SK-N-DZ (cell line): ENCODE measurements around the gene DES.

ENCODE experiments used
- DNase-seq: peaks from one replicate; pipeline ENCODE4 v3.0.0-alpha.2; 2015; ENCODE audit warnings: low spot score

DES gene

DNA sequence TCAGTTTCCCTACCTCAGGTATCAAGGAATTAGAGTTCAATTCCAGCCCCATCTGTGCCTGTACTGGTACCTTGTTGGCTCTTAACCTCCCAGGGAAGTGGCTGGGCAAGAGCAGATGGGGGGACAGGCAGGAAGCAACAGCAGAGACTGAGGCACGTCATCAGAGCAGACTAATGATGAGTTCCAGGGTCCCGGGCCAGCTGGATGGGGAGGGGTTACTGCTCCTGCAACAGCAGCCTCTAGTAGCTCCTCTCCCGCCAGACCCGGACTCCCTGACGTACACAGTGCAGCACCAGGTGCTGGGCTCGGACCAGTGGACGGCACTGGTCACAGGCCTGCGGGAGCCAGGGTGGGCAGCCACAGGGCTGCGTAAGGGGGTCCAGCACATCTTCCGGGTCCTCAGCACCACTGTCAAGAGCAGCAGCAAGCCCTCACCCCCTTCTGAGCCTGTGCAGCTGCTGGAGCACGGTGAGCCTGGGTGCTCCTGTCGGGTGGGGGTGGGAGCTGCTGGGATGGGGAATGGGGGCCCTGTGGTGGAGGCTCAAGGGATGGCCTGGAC is 54.5 kb downstream of the DES start:
- DNase-seq = peak; percentile 82

DNA sequence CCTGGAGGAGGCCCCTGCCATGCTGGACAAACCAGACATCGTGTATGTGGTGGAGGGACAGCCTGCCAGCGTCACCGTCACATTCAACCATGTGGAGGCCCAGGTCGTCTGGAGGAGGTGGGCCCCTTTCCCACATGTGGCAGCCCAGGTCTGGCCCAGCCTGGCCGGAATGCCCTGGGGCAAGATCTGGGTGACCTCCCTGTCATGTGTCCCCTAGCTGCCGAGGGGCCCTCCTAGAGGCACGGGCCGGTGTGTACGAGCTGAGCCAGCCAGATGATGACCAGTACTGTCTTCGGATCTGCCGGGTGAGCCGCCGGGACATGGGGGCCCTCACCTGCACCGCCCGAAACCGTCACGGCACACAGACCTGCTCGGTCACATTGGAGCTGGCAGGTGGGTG is 55.3 kb downstream of the DES start:
- DNase-seq = no peak

DNA sequence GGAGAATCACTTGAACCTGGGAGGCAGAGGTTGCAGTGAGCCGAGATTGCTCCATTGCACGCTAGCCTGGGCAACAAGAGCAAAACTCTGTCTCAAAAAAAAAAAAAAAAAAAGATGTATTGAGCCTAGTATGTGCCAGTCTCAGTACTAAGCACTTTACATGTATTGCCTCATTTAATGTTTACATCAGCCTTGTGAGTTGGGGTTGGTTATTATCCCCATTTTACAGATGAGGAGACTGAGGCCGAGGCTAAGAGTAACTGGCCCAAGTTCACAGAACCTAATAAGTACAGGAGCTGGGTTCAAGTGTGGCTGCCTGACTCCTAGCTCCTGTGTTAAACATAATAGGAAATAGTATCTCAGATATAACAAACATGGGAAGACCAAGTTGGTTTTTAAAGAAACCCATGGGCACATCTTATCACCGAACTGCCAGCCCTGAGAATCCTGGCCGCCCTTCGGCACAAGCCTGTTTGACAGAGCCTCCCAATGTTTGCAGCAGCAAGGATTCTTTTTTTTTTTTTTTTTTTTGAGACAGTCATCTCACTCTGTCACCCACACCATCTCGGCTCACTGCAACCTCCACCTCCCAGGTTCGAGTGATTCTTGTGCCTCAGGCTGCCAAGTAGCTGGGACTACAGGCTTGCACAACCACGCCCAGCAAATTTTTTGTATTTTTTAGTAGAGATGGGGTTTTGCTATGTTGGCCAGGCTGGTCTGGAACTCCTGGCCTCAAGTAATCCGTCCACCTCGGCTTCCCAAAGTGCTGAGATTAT is 56.3 kb downstream of the DES start:
- DNase-seq = no peak

DNA sequence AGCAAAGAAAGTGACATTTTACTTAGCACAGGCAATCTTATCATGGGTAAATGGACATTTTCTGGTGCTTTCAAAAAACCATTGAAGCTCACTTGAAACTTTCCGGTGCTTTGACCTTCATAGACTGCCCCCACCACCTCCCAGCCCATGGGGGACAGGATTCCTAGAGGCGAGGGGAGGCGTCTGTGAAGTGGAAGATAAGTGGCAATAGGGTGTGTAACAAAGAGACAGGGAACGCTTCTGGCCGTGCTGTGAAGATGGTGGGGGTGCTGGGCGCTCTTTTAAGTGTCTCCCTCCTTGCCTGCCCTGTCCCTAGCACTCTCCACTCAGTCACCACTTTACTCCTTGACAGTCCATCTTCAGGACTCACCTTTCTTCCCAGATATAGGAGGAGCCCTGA is 57.1 kb downstream of the DES start:
- DNase-seq = no peak

DNA sequence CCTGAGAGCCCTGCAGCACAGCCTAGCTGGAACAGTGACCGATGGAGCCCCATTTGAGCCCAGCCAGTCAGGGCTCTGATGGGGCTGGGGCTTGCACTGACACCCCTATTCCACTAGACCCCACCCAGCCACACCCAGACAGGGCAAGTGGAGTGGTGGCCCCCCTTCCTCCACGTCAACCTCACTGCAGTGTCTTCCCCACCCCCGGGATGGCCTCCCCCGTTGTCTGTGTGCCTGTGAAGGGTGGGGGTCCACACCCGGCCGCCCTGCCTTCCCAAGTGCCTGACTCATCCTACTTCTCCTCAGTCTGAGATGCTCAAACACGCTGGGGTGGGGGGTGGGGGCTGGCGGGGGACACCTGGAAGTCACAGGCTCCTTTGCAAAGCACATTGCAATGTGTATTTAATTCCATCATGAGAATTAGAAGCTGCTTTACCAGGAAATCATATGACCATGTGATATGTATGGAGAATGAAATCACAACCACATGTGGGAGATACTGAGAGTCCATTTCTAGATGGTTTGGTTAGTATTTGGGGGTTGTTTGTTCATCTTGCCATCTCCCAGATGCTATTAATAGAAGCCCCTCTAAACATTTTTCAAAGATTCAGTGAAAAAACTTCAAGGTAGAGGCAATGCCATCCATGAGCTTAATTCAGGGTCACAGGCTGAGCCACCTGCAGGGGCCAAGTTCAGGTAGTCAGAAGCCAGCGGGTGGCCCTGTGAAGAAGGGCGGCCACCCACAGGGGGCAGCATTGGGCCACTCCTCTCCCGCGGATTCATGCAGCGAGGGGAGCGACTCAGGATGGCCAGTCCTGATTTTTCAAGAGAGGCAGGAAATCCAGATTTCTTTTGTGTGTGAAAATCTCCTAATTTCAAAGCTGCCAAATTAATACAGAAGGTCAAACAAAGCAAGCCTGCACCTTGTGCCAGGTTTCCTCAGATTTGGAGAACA is 57.8 kb downstream of the DES start:
- peak; percentile 78 for DNase-seq
